HPDE6-E6E7 (cell line): ENCODE results near the gene TRAF3.

Experiments
- DNase-seq: peaks from one replicate; pipeline ENCODE4 v3.0.0; 2011; ENCODE audit warnings: missing footprints; ENCODE audit errors: extremely low spot score

TRAF3 gene

GRCh38 chr14:102908766-102909455, 131.7 kb downstream of the TRAF3 start:
- no peak for DNase-seq

GRCh38 chr14:102909462-102909861, 132.2 kb downstream of the TRAF3 start:
- no peak for DNase-seq

- no peak for DNase-seq
Measured at GRCh38 chr14:102909911-102910310, 132.7 kb downstream of the TRAF3 start.

- no peak for DNase-seq
Measured at GRCh38 chr14:102910442-102910841, 133.2 kb downstream of the TRAF3 start.

- DNase-seq, result no peak
Measured at GRCh38 chr14:102911541-102911951, 134.3 kb downstream of the TRAF3 start.

- DNase-seq, result no peak
Measured at GRCh38 chr14:102911991-102912761, 134.9 kb downstream of the TRAF3 start.

GRCh38 chr14:102913341-102914211, 136.3 kb downstream of the TRAF3 start:
- DNase-seq, result no peak

GRCh38 chr14:102914474-102915291, 137.4 kb downstream of the TRAF3 start:
- DNase-seq, result no peak

GRCh38 chr14:102915292-102916110, 138.3 kb downstream of the TRAF3 start:
- DNase-seq, result no peak

GRCh38 chr14:102916347-102917055, 139.3 kb downstream of the TRAF3 start:
- DNase-seq, result no peak

- no peak for DNase-seq
Measured at GRCh38 chr14:102917056-102917385, 139.8 kb downstream of the TRAF3 start.

GRCh38 chr14:102917469-102918211, 140.4 kb downstream of the TRAF3 start:
- DNase-seq, result peak; percentile 52

GRCh38 chr14:102918438-102918837, 141.2 kb downstream of the TRAF3 start:
- no peak for DNase-seq

GRCh38 chr14:102920273-102920997, 143.2 kb downstream of the TRAF3 start:
- DNase-seq, result no peak

GRCh38 chr14:102920998-102921304, 143.7 kb downstream of the TRAF3 start:
- DNase-seq, result no peak

- DNase-seq, result no peak
Measured at GRCh38 chr14:102922490-102923200, 145.4 kb downstream of the TRAF3 start, which contains the start of gene AMN. Gene AMN, plus strand, starts transcription at chr14:102922663. Its CDS starts 26 bp downstream, at chr14:102922689.

GRCh38 chr14:102923201-102923924, 146.1 kb downstream of the TRAF3 start:
- DNase-seq, result no peak
